Mucosa of descending colon (tissue), 3 donors: ENCODE measurements around the gene MPRIP. TPM values are rescaled to one million over a fixed set of nuclear protein-coding genes. Genes with fewer than 3 reads are reported as not detected.
"Not testable (repeated sequence)": the region's sequence is repeated elsewhere in the genome, so short reads cannot be mapped to it uniquely, and the experiment has no call there.

Source experiments
- ATAC-seq: fragments of 200-7000 bp; cut with Tn5 transposase; one replicate; pipeline ENCODE4 v1.9.1; 2020; ENCODE audit warnings: mild to moderate bottlenecking, moderate library complexity
- DNase-seq, 3 donors: peaks; one replicate each; pipeline ENCODE4 v3.0.0-alpha.2; 2020
- H3K36me3 ChIP-seq: fragments of 200-600 bp; one replicate; pipeline ENCODE4 v1.8.0; 2021; ENCODE audit warnings: low read depth, mild to moderate bottlenecking
- H3K4me1 ChIP-seq: fragments of 200-600 bp; one replicate; pipeline ENCODE4 v1.8.0; 2021; ENCODE audit warnings: low read depth, mild to moderate bottlenecking
- H3K4me3 ChIP-seq: fragments of 200-600 bp; one replicate; pipeline ENCODE4 v1.8.0; 2021; ENCODE audit warnings: mild to moderate bottlenecking
- H3K9me3 ChIP-seq: fragments of 200-600 bp; one replicate; pipeline ENCODE4 v1.8.0; 2021; ENCODE audit warnings: mild to moderate bottlenecking
- CTCF ChIP-seq: fragments of 200-600 bp; IDR thresholded peaks from one replicate; pipeline ENCODE4 v1.8.0; 2022; ENCODE audit warnings: antibody characterized with exemption, mild to moderate bottlenecking
- intact Hi-C, 2 donors: fragments of 100-400 bp; cut with DNase I in 1 of 2; cut with micrococcal nuclease in 1 of 2; formaldehyde crosslinking; loops; one replicate each; pipeline versions ENCODE4 v1.11.0 to v1.11.1; 2022; cut with DNase I, micrococcal nuclease
- total RNA-seq, 3 donors: library from RNA; stranded (reverse); fragmentation: NEBNext Ultra II Directional in 2 of 3; extraction: Animal tissue kit (Norgen Biotek cat#: 25700) in 2 of 3; gene quantifications; one replicate each; pipeline versions ENCODE4 v1.2.1 to v1.2.4, GENCODE V29; 2021 to 2023
- donor health status: DM: no; HTN: no; CAD: no; lungs with moderate emphysema.
- donor health status: DM: no; HTN: no; CAD: no.
- donor health status: DM: no; HTN: yes; CAD: no.

MPRIP gene
- total RNA-seq, 3 donors from 2014 or later = 150 to 249 (median 231) TPM

DNA sequence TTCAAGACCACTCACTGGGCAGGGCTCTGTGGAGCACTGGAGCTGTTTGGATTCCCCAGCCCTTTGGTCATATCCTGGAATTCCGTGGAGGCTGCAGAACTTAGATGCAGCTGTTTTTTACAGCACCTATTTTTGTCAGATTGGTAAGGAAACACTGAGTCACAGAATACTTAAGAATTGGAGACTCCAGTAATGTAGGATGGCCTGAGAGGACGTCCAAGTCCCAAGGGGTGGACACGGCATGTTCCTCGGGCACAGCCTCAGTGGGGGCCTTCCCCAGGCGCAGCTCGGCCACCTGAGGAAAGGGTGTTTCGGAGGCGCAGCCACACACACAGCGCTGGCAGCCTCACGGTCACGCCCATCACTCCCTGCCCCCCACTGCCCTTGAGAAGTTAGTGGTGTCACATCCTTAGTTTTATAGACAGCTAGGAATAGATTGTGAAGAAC is 149.1 kb downstream of the MPRIP start:
- TF ChIP-seq CTCF = no peak
- Histone ChIP-seq H3K4me1 (no peaks in the 10 kb centered on the region), H3K4me3 (no peak overlapping the region), H3K9me3 (no peaks in the 10 kb centered on the region), H3K36me3 (no peaks in the 10 kb centered on the region)
- ATAC-seq = peak; percentile 32
- intact Hi-C loops = no loop called here
- DNase-seq = peak in 1 of 3 donors; percentile 48

DNA sequence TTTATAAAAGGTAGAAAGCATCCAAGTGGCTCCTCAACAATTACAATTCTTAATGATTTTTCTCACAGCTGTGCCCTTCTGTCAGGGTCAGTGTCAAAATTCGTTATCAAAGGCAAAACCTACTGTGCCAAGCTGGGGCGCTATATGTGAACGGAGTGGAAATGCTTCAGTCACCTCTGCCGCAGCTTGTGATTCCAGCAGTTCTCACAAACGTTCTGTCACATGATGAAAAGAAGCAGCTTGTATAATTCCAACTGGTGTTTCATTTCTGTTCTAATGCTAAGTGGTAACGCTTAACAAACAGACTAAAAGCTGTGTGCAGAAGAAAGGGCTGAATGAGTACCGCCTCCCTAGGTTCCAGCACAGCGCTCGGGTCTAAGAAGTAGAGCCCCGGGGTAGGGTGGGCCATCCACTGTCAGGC is 149.7 kb downstream of the MPRIP start:
- intact Hi-C loops = no loop called here
- ATAC-seq = no peak
- H3K9me3 ChIP-seq = no peaks in the 10 kb centered on the region
- no peak overlapping the region for H3K4me3 ChIP-seq
- H3K36me3 ChIP-seq = no peaks in the 10 kb centered on the region
- H3K4me1 ChIP-seq = no peaks in the 10 kb centered on the region
- no peak for TF ChIP-seq CTCF
- peak in 1 of 3 donors; percentile 14 for DNase-seq

GRCh38 chr17:17195466-17195865 is 153.2 kb downstream of the MPRIP start:
- ATAC-seq, H3K4me1 ChIP-seq, H3K9me3 ChIP-seq, H3K4me3 ChIP-seq, DNase-seq, H3K36me3 ChIP-seq, intact Hi-C loops: not testable (repeated sequence)

DNA sequence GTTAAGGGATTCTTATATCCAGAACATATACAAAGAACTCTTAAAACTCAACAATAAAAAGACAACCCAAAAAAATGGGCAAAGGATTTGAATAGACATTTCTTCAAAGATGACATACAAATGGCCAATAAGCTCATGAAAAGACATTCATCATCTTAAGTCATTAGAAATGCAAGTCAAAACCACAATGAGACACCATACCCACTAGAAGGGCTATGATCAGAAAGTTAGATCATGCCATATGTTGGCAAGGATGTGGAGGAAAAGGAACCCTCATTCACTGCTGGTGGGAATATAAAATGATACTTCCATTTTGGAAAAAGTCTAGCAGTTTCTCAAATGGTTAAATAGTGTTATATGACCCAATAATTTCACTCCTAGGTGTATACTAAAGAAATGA is 154.5 kb downstream of the MPRIP start:
- no peak for ATAC-seq

GRCh38 chr17:17198281-17198680 is 156.0 kb downstream of the MPRIP start:
- Histone ChIP-seq H3K9me3 (no peaks in the 10 kb centered on the region), H3K36me3 (no peaks in the 10 kb centered on the region), H3K4me1 (no peaks in the 10 kb centered on the region), H3K4me3 (no peak overlapping the region)
- no peak for TF ChIP-seq CTCF
- ATAC-seq (no peak), DNase-seq (no peak)
- intact Hi-C loops = no loop called here

More for the DNA sequence above, 154.5 kb downstream of the MPRIP start:
- intact Hi-C loops = no loop called here
- no peaks in the 10 kb centered on the region for H3K4me1 ChIP-seq
- H3K9me3 ChIP-seq = no peaks in the 10 kb centered on the region
- TF ChIP-seq CTCF = no peak
- no peak overlapping the region for H3K4me3 ChIP-seq
- no peak for DNase-seq
- no peaks in the 10 kb centered on the region for H3K36me3 ChIP-seq

GRCh38 chr17:17200311-17200710 is 158.1 kb downstream of the MPRIP start:
- no peak overlapping the region for H3K4me3 ChIP-seq
- ATAC-seq (no peak), DNase-seq (no peak)
- H3K4me1 ChIP-seq = peaks cover 10% of the 10 kb centered on the region
- intact Hi-C loops = no loop called here
- H3K9me3 ChIP-seq = no peaks in the 10 kb centered on the region
- TF ChIP-seq CTCF = no peak
- H3K36me3 ChIP-seq = no peaks in the 10 kb centered on the region
